Chondrocyte (in vitro differentiated cells): ENCODE results near the gene RBMX2. TPM values are rescaled to one million over a fixed set of nuclear protein-coding genes. Genes with fewer than 3 reads are reported as not detected.
A peak's percentile ranks its signal among the peaks of the same experiment; 100 is the strongest.
"Not testable (repeated sequence)": the region's sequence is repeated elsewhere in the genome, so short reads cannot be mapped to it uniquely, and the experiment has no call there.

Experiments used
- DNase-seq: peaks from one replicate; pipeline ENCODE4 v3.0.0; 2021; ENCODE audit warnings: mixed read lengths, low spot score
- H3K27ac Mint-ChIP-seq: one replicate; pipeline ENCODE4 v1.8.0; 2021; ENCODE audit warnings: mild to moderate bottlenecking, moderate library complexity, mixed read lengths; ENCODE audit not compliant: unreplicated experiment
- H3K27me3 Mint-ChIP-seq: 2 replicates; pipeline ENCODE4 v1.8.0; 2021; ENCODE audit warnings: low read depth, mixed read lengths
- H3K36me3 Mint-ChIP-seq: 2 replicates; pipeline ENCODE4 v1.8.0; 2021; ENCODE audit warnings: low read depth, mixed read lengths
- H3K4me1 Mint-ChIP-seq: 2 replicates; pipeline ENCODE4 v1.8.0; 2021; ENCODE audit warnings: low read depth, mild to moderate bottlenecking, mixed read lengths
- H3K4me3 Mint-ChIP-seq: one replicate; pipeline ENCODE4 v1.8.0; 2021; ENCODE audit warnings: mild to moderate bottlenecking, moderate library complexity, mixed read lengths; ENCODE audit not compliant: unreplicated experiment
- H3K9me3 Mint-ChIP-seq: 2 replicates; pipeline ENCODE4 v1.8.0; 2021; ENCODE audit warnings: low read depth, mixed read lengths
- long read RNA-seq: library from polyadenylated mRNA; stranded (forward); transcript quantifications from one replicate; pipeline ENCODE4 v2.0.0, GENCODE V29; 2021
- total RNA-seq: library from RNA; stranded (reverse); gene quantifications from 3 replicates; pipeline ENCODE4 v1.2.1, GENCODE V29; 2021
- TF ChIP-seq, protein P1 (sequence below): fragments of 200-600 bp; sonication (generic); IDR thresholded peaks from 2 replicates; pipeline ENCODE4 v1.5.0; 2021; ENCODE audit warnings: antibody characterized with exemption, mild to moderate bottlenecking, moderate library complexity

Gene RBMX2, protein sequence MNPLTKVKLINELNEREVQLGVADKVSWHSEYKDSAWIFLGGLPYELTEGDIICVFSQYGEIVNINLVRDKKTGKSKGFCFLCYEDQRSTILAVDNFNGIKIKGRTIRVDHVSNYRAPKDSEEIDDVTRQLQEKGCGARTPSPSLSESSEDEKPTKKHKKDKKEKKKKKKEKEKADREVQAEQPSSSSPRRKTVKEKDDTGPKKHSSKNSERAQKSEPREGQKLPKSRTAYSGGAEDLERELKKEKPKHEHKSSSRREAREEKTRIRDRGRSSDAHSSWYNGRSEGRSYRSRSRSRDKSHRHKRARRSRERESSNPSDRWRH
- 16.3 to 16.9 TPM (median 16.3 TPM) in 3 replicates for total RNA-seq
- long read RNA-seq, transcript RBMX2-201 (6 exons, 1,528 nt) = major isoform, 6 of 19 reads
- long read RNA-seq, partial matches to known transcripts = 7 of 19 reads
- long read RNA-seq, other reads (novel, unspliced or antisense) = 4 of 19 reads

DNA sequence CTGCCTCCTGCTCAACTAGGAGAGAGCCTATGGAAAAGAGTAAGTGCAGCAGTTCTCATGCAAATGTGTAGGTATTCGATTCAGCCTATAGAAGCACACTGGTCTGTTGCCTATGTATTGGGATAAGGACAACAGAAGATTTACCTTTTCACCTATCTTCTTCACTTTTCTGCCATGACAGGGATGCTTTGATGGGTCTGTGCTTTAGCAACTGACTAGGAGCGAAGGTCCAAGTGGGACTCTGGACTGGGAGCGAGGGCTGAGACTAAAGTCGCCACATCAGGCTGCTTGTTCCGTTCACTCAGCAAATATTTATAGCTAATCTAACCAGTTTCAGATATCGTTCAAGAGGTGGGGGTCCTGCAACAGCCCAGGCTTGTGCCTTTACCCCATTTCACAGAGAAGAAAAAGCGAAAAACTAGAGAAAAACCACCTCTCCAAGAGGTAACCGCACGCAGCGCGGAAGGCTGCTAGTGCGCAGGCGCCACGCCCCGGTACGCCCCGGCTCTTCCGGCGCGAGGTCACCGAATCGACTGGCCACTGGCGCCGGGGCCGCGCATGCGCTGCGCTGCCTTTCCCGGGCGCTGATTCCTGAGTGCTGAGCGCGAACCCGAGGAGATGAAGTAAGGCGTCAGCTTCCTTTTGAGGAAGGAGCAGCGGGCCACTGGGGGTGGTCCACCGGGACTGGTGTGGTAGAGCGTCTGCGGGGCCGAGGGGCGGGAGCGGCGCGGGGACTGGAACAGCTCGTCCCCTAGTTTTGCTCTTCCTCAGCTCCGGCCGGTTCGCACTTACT is at the start of gene RBMX2:
RBMX2 (plus strand) TSS at position 573 of the 793 bp plus-strand sequence; CDS start at position 619, 46 bp downstream.
- Mint-ChIP-seq H3K36me3 (no peaks in the 10 kb centered on the region), H3K27ac (peak within 1 kb of the TSS; percentile 88), H3K9me3 (no peaks in the 10 kb centered on the region), H3K27me3 (peaks cover 4% of the 10 kb centered on the region), H3K4me1 (peaks cover 11% of the 10 kb centered on the region), H3K4me3 (peak within 1 kb of the TSS; percentile 79)
- no peak for DNase-seq
- TF ChIP-seq, protein P1, sequence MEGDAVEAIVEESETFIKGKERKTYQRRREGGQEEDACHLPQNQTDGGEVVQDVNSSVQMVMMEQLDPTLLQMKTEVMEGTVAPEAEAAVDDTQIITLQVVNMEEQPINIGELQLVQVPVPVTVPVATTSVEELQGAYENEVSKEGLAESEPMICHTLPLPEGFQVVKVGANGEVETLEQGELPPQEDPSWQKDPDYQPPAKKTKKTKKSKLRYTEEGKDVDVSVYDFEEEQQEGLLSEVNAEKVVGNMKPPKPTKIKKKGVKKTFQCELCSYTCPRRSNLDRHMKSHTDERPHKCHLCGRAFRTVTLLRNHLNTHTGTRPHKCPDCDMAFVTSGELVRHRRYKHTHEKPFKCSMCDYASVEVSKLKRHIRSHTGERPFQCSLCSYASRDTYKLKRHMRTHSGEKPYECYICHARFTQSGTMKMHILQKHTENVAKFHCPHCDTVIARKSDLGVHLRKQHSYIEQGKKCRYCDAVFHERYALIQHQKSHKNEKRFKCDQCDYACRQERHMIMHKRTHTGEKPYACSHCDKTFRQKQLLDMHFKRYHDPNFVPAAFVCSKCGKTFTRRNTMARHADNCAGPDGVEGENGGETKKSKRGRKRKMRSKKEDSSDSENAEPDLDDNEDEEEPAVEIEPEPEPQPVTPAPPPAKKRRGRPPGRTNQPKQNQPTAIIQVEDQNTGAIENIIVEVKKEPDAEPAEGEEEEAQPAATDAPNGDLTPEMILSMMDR = no peak

DNA sequence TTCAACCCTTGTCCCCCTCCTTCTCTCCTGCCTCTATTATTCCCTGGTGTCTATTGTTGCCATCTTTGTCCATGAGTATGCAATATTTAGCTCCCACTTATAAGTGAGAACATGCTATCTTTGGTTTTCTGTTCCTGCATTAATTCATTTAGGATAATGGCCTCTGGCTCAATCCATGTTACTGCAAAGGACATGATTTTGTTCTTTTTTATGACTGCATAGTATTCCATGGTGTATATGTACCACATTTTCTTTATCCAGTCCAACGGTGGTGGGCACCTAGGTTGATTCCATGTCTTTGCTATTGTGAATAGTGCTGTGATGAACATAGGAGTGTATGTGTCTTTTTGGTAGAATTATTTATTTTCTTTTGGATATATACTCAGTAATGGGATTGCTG is 49.7 kb upstream of the RBMX2 start:
- not testable (repeated sequence) for H3K27me3 Mint-ChIP-seq, H3K27ac Mint-ChIP-seq, H3K36me3 Mint-ChIP-seq, H3K4me3 Mint-ChIP-seq, H3K9me3 Mint-ChIP-seq, DNase-seq
- H3K4me1 Mint-ChIP-seq = peaks cover 13% of the 10 kb centered on the region

DNA sequence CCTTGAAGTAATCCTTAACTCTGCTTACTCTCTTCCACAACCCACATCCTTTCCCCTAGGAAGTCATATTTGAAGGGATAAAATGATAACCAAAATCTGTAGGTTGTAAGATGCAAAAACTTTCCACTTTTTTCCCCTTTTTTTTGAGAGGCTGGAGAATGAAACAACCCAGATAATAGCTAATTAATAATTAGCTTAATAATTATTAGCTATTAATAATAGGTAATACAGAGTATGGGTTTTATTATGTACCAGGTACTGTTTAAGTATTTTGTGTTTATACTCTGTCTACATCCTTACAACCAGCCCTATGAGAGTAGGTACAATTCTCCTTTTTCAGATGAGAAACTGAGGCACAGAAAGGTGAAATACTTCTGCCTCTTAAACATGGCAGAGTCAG is 25.7 kb upstream of the RBMX2 start:
- Mint-ChIP-seq H3K9me3 (no peaks in the 10 kb centered on the region), H3K36me3 (peaks cover 2% of the 10 kb centered on the region), H3K27me3 (no peaks in the 10 kb centered on the region), H3K4me3 (no peak overlapping the region), H3K4me1 (no peaks in the 10 kb centered on the region), H3K27ac (no peak overlapping the region)
- DNase-seq = no peak
- TF ChIP-seq, protein P1 = no peak

DNA sequence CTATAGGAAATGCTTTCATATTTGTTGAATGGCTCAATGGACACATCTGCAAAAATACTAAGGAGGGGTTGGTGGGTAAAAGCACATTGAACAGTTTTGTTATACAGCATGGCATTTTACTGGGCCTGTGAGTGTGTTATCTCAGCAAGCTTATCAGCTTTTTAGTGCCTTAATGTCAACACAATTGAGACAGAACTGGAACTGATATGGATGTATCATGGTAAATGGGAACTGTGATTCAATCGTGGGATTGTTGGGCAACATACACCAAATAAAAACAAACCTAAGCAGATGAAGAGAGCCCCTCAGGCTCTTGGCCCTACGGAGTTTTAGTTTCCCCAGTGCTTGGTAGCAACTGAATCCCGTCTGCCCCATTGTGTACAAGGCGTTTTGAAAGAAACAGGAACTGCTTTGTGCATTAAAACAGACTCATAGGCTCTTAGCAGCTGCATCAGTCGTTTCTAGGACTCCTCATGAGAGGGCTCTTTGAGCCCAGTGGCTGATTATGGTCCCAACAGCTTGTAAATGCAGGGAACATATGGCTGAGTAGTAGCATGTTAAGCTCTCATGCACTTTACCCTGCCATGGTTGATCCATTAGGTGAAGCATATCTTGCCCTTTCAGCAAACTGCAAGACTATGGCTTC is 23.6 kb upstream of the RBMX2 start:
- no peak for DNase-seq
- Mint-ChIP-seq H3K9me3 (no peaks in the 10 kb centered on the region), H3K4me3 (no peak overlapping the region), H3K27ac (no peak overlapping the region), H3K36me3 (no peaks in the 10 kb centered on the region), H3K4me1 (no peaks in the 10 kb centered on the region), H3K27me3 (peaks cover 7% of the 10 kb centered on the region)
- TF ChIP-seq, protein P1 = no peak

DNA sequence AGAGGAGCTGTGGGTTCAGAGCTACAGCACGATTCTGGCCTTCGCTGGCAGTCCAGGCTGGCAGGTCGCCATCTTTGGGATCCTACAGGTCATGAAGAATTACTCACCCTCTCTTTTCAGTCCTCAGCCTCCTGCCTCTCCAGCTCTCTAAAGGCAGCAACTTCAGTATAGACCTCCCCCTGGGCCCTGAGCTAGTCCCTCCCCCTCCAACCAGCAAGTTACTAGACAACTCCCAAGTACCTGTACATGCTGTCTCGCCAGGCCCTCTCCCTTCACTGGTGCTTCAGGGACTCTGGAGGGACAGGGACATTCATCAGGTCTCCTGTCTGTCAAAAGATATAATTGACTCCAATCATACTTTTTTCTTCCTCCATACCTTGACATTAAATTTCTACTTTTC is 16.3 kb upstream of the RBMX2 start, which contains the start of gene GPR119:
GPR119 (minus strand) TSS at position 155 of the 400 bp plus-strand sequence. CDS start 227 bp downstream, outside the sequence.
- DNase-seq = no peak
- peaks cover 16% of the 10 kb centered on the region for H3K27me3 Mint-ChIP-seq
- peaks cover 4% of the 10 kb centered on the region for H3K9me3 Mint-ChIP-seq
- H3K4me1 Mint-ChIP-seq = no peaks in the 10 kb centered on the region
- H3K36me3 Mint-ChIP-seq = no peaks in the 10 kb centered on the region
- H3K27ac Mint-ChIP-seq = no peak within 1 kb of the TSS
- TF ChIP-seq, protein P1 = no peak
- no peak within 1 kb of the TSS for H3K4me3 Mint-ChIP-seq
